Measurements from ENCODE around the gene CEP89.
"Not testable (repeated sequence)": the region's sequence is repeated elsewhere in the genome, so short reads cannot be mapped to it uniquely, and the experiment has no call there.

The CEP89 gene

GRCh38 chr19:32868206-32868950 is 103.4 kb downstream of the CEP89 start:
- DNase-seq: no peak

GRCh38 chr19:32867436-32867835 is 104.3 kb downstream of the CEP89 start:
- not testable (repeated sequence) for DNase-seq

- DNase-seq: no peak
Measured at GRCh38 chr19:32866564-32867265, 105.0 kb downstream of the CEP89 start.

DNA sequence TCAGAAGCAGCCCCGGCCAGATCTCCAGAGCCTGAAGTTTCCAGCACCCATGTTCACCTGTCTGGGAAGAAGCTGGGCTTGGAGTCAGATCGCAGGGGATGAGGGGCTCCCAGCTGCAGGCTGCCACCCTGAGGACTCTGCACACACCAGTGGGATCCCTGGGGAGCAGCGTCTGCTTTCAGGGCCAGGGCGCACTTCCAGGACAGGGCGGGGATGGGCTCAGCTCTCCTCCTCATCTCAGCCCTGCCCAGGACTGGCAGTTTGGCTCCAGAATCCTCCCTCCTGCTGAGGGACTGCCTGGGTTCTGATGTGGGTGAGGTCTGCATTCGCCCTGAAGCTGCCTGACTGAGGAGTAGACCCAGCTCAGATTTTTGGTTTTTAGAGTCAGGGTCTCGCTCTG is 105.7 kb downstream of the CEP89 start:
- no peak for DNase-seq

- DNase-seq: no peak
Measured at GRCh38 chr19:32865326-32865725, 106.4 kb downstream of the CEP89 start.

- DNase-seq: no peak
Measured at GRCh38 chr19:32864318-32865007, 107.3 kb downstream of the CEP89 start.

GRCh38 chr19:32863841-32864240 is 107.9 kb downstream of the CEP89 start:
- DNase-seq: no peak

- no peak for DNase-seq
Measured at GRCh38 chr19:32863301-32863700, 108.5 kb downstream of the CEP89 start.

DNA sequence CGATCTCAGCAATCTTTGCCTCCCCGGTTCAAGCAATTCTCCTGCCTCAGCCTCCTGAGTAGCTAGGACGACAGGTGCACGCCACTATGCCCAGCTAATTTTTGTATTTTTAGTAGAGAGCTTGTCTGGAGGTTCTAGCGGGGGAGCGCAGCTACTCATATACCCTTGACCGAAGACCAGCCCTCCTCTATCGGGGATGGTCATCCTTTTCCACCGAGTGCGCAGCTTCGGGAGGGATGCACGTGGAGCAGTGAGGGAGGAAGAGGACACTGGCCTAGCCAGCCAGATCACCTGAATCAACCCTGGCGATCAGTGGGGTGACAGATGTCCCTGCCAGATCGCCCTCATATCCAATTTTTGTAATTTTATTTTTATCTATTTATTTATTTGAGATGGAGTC is 109.0 kb downstream of the CEP89 start:
- no peak for DNase-seq

- DNase-seq: no peak
Measured at GRCh38 chr19:32862173-32862572, 109.6 kb downstream of the CEP89 start.

DNA sequence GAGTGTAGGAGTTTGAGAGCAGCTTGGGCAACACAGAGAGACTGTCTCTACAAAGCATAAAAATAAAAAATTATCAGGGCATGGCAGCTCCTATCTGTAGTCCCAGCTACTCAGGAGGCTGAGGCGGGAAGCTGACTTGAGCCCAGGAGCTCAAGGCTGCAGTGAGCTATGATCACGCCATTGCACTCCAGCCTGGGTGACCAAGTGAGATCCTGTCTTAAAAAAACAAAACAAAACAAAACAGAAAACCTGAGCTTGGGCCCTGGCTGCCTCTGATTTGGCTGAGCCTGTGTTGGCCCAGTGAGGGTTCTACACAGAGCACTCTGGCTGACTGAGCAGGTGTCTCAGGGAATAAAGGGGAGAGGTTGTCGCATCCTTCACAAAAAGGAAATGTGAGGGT is 110.2 kb downstream of the CEP89 start:
- no peak for DNase-seq

- DNase-seq: no peak
Measured at GRCh38 chr19:32859591-32859990, 112.2 kb downstream of the CEP89 start.

GRCh38 chr19:32858559-32858958 is 113.2 kb downstream of the CEP89 start:
- DNase-seq: no peak

DNA sequence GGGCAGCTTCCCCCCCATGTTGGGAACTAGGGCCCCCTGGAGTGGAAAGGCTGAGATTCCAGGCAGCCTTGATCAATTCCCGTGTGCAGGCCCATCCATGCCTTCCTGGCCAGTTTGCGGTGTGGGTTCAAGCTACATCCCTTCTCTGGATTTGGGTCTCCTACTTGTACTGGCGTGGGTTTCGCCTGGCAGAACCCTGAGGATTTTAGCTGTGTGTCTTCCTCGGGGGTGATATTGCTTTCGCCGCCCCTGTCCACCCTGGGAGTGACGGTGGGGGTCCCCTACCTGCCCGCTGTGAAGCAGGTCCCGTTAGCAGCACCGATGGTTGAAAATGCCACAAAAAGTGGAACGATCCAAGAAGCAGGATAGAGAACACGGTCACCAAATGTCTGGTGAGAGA is 113.6 kb downstream of the CEP89 start:
- DNase-seq: no peak

DNA sequence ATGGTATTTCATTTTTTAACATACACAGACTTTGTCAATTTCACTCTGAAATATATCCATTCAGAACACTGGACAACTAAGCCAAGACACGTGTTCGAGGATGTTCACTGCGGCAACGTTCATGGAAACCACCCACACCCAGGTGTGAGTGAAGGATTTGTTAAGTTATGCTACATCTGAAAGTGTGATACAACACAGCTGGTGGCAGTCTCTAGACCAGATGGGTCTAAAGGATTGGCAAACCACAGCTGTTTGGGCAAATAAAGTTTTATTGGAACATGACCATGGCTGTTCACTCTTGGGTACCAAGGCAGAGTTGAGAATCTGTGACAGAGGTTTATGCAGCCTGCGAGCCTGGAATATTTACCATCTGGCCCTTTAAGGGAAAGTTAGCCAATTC is 114.2 kb downstream of the CEP89 start:
- DNase-seq: no peak

DNA sequence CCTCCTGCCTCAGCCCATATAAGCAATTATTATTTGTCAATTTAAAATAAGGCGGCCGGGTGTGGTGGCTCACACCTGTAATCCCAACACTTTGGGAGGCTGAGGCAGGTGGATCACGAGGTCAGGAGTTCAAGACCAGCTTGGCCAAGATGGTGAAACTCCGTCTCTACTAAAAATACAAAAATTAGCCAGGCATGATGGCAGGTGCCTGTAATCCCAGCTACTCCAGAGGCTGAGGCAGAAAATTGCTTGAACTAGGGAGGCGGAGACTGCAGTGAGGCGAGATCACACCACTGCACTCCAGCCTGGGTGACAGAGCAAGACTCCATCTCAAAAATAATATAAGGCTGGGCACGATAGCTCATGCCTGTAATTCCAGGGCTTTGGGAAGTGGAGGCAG is 114.9 kb downstream of the CEP89 start:
- DNase-seq: not testable (repeated sequence)

DNA sequence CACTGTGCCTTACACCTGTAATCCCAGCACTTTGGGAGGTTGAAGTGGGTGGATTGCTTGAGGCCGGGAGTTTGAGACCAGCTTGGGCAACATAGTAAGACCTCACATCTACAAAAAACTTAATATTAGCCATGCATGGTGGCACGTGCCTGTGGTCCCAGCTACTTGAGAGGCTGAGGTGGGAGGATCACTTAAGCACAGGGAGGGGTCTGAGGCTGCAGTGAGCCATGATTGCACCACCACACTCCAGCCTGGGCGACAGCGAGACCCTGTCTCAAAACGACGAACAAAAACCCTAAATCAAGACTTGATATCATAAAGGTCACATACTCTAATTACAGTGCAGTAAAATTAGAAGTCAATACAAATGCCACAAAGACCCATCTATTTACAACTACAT is 119.5 kb downstream of the CEP89 start:
- DNase-seq: no peak

DNA sequence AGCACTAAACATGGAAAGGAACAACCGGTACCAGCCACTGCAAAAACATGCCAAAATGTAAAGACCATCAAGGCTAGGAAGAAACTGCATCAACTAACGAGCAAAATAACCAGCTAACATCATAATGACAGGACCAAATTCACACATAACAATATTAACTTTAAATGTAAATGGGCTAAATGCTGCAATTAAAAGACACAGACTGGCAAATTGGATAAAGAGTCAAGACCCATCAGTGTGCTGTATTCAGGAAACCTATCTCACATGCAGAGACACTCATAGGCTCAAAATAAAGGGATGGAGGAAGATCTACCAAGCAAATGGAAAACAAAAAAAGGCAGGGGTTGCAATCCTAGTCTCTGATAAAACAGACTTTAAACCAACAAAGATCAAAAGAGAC is 123.7 kb downstream of the CEP89 start:
- not testable (repeated sequence) for DNase-seq

- DNase-seq: no peak
Measured at GRCh38 chr19:32843716-32844245, 128.0 kb downstream of the CEP89 start.

DNA sequence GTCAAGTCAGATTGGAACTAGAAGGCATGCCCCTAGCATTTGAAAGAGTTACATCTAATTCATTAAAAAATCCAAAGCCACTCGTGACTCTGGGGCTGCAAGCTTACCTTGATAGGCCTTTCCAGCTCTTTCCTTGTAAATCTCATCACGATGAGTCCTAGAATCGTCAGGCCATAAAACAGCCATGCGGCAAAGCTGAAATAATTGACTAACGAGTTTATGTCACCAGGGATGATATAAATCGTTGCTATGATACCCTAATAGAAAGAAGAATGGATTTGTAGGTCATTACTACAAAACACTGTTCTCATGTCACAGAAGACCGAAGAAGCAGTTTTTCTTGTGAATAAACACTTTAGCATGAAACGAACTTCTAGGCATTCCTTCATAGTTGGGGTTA is 129.7 kb downstream of the CEP89 start:
- no peak for DNase-seq

GRCh38 chr19:32837531-32837930 is 134.2 kb downstream of the CEP89 start:
- no peak for DNase-seq

DNA sequence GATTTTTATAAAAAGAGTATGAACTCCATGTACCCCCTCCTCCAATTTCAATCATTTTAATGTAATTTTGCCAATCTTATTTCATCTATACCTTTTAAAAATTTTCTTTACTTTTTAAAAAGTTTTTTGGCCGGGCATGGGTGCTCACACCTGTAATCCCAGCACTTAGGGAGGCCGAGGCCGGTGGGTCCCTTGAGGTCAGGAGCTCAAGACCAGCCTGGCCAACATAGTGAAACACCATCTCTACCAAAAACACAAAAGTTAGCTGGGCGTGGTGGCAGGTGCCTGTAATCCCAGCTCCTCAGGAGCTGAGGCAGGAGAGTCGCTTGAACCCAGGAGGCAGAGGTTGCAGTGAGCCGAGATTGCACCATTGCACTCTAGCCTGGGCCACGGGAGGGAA is 138.4 kb downstream of the CEP89 start:
- not testable (repeated sequence) for DNase-seq

DNA sequence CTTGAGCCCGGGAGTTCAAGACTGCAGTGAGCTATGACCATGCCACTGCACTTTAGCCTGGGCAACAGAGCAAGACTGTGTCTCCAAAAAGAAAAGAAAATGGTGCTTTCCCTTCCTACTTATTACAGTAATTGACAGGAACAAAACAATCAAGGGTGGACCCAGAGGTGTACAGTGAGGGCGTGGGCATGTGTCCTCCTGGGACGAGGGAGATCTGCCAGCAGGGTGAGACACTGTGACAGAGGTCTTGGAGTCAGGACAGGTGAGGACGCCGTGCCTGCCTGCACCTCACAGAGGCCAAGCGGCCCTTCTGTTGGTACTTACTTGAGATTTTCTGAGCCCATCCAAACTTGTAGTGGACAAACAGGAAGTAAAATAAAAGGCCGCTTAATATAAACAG is 138.9 kb downstream of the CEP89 start:
- not testable (repeated sequence) for DNase-seq

DNA sequence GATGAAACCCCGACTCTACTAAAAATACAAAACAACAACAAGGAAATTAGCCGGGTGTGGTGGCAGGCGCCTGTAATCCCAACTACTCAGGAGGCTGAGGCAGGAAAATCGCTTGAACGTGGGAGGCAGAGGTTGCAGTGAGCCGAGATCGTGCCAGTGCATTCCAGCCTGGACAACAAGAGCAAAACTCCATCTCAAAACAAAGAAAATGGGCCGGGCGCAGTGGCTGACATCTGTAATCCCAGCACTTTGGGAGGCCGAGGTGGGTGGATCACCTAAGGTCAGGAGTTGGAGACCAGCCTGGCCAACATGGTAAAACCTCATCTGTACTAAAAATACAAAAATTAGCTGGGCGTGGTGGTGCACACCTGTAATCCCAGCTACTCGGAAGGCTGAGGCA is 139.7 kb downstream of the CEP89 start:
- not testable (repeated sequence) for DNase-seq
